Thyroid gland (tissue), 4 donors: ENCODE measurements around the gene SMIM24. TPM values are rescaled to one million over a fixed set of nuclear protein-coding genes. Genes with fewer than 3 reads are reported as not detected.
"Not testable (repeated sequence)": the region's sequence is repeated elsewhere in the genome, so short reads cannot be mapped to it uniquely, and the experiment has no call there.

ENCODE experiments used
- DNase-seq, 2 donors: peaks; one replicate each; pipeline ENCODE4 v3.0.0-alpha.2; 2019
- H3K27ac ChIP-seq, 3 donors: fragments of 200-600 bp; sonication (generic); 1 replicate in 2 of 3; 2 replicates in 1 of 3; pipeline ENCODE4 v1.5.1; 2016 to 2019; ENCODE audit warnings: mild to moderate bottlenecking in 1 of 3, moderate library complexity in 1 of 3
- H3K27me3 ChIP-seq: fragments of 200-600 bp; sonication (generic); one replicate; pipeline ENCODE4 v1.5.1; 2019
- H3K36me3 ChIP-seq, 2 donors: fragments of 200-600 bp; sonication (generic); one replicate each; pipeline ENCODE4 v1.5.1; 2016 to 2019
- H3K4me1 ChIP-seq, 2 donors: fragments of 200-600 bp; sonication (generic); one replicate each; pipeline ENCODE4 v1.5.1; 2017 to 2019
- H3K4me3 ChIP-seq, 3 donors: fragments of 200-600 bp; sonication (generic); replicated peaks in 1 of 3; 1 replicate in 2 of 3; 2 replicates in 1 of 3; pipeline ENCODE4 v1.5.1; 2016; ENCODE audit warnings: mild to moderate bottlenecking in 1 of 3
- H3K9me3 ChIP-seq: fragments of 200-600 bp; sonication (generic); one replicate; pipeline ENCODE4 v1.5.1; 2017
- POLR2A ChIP-seq, 2 donors: fragments of 450-650 bp; IDR thresholded peaks; one replicate each; pipeline ENCODE4 v1.6.1; 2017; ENCODE audit warnings: antibody characterized with exemption in 2 of 2, mild to moderate bottlenecking in 2 of 2, moderate library complexity in 1 of 2
- WGBS, 2 donors: methylation state at CpG; one replicate each; pipeline ENCODE4 v1.1.5; 2017; 5-methylcytosine and 5-hydroxymethylcytosine counted together
- intact Hi-C: fragments of 100-400 bp; cut with DNase I; formaldehyde crosslinking; loops from one replicate; pipeline ENCODE4 v1.15.1; 2023
- total RNA-seq, 4 donors: library from RNA; depleted of rRNA; stranded (reverse); fragments of >200 nt; gene quantifications; one replicate each; pipeline ENCODE4 v1.2.3, GENCODE V29; 2016
- TF ChIP-seq, protein P1 (sequence below), 6 experiments: fragments of 200-600 bp in 3 of 6; fragments of 450-650 bp in 3 of 6; sonication (generic) in 3 of 6; IDR thresholded peaks; one replicate each; pipeline ENCODE4 v1.5.1; 2016 to 2019; ENCODE audit warnings: antibody characterized with exemption in 6 of 6, mild to moderate bottlenecking in 2 of 6, inconsistent platforms in 1 of 6, moderate library complexity in 1 of 6

Gene SMIM24
- total RNA-seq, 4 donors from 2014 or later: not detected

DNA sequence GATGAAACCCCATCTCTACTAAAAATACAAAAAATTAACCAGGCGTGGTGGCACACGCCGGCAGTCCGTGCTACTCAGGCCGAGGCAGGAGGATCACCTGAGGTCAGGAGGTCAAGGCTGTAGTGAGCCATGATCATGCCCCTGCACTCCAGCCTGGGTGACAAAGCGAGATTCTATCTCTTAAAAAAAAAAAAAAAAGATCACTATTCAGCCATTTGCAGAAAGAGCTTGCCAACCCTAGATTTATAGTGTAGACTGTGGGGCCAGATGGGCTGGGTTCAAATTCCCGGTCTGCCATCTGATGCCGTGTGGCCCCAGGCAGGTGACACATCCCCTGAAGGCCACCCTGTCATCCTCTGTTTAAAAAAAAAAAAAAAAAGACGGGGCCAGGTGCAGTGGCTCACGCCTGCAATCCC, 28.9 kb downstream of the SMIM24 start:
- peaks cover 50 to 61% of the 10 kb centered on the region in 2 donors for H3K36me3 ChIP-seq
- H3K27ac ChIP-seq: peak overlapping the region; percentile 50 to 71 (median 63)
- H3K9me3 ChIP-seq: no peaks in the 10 kb centered on the region
- DNase-seq: no peak
- H3K4me1 ChIP-seq: peaks cover 0 to 13% of the 10 kb centered on the region in 2 donors
- no peaks in the 10 kb centered on the region for H3K27me3 ChIP-seq
- WGBS, 2 donors: 84 to 89% methylated on average over 10 of the region's 10 CpGs
- intact Hi-C loops: no loop called here
- TF ChIP-seq, protein P1, sequence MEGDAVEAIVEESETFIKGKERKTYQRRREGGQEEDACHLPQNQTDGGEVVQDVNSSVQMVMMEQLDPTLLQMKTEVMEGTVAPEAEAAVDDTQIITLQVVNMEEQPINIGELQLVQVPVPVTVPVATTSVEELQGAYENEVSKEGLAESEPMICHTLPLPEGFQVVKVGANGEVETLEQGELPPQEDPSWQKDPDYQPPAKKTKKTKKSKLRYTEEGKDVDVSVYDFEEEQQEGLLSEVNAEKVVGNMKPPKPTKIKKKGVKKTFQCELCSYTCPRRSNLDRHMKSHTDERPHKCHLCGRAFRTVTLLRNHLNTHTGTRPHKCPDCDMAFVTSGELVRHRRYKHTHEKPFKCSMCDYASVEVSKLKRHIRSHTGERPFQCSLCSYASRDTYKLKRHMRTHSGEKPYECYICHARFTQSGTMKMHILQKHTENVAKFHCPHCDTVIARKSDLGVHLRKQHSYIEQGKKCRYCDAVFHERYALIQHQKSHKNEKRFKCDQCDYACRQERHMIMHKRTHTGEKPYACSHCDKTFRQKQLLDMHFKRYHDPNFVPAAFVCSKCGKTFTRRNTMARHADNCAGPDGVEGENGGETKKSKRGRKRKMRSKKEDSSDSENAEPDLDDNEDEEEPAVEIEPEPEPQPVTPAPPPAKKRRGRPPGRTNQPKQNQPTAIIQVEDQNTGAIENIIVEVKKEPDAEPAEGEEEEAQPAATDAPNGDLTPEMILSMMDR (IDR thresholded peaks at IDR 0.05): no peak
- TF ChIP-seq POLR2A (IDR thresholded peaks at IDR 0.05): no peak
- no peak overlapping the region for H3K4me3 ChIP-seq

DNA sequence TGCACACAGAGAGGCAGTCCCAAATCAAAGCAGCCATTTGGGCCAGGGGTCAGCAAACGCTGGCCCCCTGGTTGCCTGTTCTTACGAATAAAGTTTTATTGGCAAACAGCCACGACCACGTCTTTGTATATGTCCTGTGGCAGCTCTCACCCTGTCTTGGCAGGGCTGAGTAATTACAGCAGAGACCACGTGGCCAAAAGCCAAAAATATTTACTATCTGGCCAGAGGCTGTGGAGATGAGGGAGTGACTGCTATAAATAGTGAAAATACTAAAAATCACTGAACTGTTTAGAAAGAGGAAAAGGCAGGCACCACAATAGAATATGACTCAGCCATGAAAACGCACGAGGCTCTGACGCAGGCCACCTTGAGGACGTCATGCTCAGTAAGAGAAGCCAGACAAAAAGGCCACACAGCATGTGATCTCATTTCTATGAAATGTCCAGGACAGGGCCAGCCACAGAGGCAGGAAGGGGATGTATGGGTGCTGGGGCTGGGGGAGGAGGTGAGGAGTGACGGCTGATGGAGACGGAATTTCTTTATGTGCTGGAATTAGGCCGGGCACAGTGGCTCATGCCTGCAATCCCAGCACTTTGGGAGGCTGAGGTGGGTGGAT, 29.4 kb downstream of the SMIM24 start:
- H3K27ac ChIP-seq: peak overlapping the region; percentile 50 to 71 (median 63)
- H3K27me3 ChIP-seq: no peaks in the 10 kb centered on the region
- TF ChIP-seq, protein P1 (IDR thresholded peaks at IDR 0.05): no peak
- no peak for TF ChIP-seq POLR2A (IDR thresholded peaks at IDR 0.05)
- H3K4me1 ChIP-seq: peaks cover 0 to 13% of the 10 kb centered on the region in 2 donors
- peaks cover 46 to 60% of the 10 kb centered on the region in 2 donors for H3K36me3 ChIP-seq
- peak in 1 of 2 donors; percentile 37 for DNase-seq
- no peaks in the 10 kb centered on the region for H3K9me3 ChIP-seq
- no peak overlapping the region for H3K4me3 ChIP-seq
- 57 to 63% methylated on average over 12 of the region's 12 CpGs for WGBS, 2 donors
- intact Hi-C loops: no loop called here

DNA sequence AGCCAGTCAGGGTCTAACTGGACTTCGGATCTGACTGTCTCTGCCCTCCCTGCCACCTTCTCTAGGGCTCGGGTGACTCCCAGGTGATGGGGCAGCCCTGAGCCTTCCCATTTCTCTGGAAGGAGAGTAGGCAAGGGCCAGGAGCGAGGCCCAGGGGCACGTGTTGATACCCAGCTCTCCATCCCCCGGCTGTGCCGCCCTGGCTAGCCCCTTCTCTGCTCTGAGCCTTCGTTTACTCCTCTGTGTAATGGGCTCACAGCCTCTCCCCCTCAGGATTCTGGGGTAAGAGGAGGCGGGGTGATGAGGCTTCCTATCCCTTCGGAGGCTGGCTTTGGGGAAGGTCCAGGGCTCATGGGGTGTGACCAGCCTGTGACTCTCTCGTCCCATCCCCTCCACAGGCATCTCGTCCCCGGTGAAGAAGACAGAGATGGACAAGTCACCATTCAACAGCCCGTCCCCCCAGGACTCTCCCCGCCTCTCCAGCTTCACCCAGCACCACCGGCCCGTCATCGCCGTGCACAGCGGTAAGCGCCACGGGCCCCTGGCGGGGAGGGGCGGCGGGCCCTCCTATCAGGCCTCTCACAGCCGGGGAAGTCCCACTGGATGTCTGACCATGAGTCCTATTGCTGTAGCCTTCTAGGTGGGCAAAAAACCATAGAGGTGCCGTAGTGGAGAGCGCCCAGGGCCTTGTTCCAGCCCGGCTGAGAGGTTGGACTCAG, 31.6 kb downstream of the SMIM24 start:
- TF ChIP-seq, protein P1 (IDR thresholded peaks at IDR 0.05): no peak
- TF ChIP-seq POLR2A (IDR thresholded peaks at IDR 0.05): no peak
- no peak for DNase-seq
- intact Hi-C loops: no loop called here
- H3K4me3 ChIP-seq: no peak overlapping the region
- 94 to 96% methylated on average over 27 to 28 of the region's 28 CpGs for WGBS, 2 donors
- peak overlapping the region in 1 of 3 donors; percentile 24 for H3K27ac ChIP-seq
- H3K36me3 ChIP-seq: peaks cover 40 to 53% of the 10 kb centered on the region in 2 donors
- H3K27me3 ChIP-seq: no peaks in the 10 kb centered on the region
- no peaks in the 10 kb centered on the region for H3K9me3 ChIP-seq
- peaks cover 0 to 30% of the 10 kb centered on the region in 2 donors for H3K4me1 ChIP-seq

DNA sequence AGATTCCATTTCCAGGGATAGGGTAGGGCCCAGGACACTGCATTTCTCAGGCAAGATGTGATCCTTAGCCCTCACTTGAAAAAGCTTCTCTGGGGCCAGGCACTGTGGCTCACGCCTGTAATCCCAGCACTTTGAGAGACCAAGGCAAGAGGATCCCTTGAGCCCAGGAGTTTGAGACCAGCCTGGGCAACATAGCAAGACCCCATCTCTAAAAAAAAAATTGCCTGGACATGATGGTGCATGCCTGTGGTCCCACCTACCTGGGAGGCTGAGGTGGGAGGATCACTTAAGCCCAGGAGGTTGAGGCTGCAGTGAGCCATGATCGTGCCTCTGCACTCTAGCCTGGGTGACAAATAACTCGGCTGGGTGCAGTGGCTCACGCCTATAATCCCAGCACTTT, 33.7 kb downstream of the SMIM24 start:
- H3K27me3 ChIP-seq, H3K4me3 ChIP-seq, intact Hi-C loops, DNase-seq, H3K9me3 ChIP-seq, H3K27ac ChIP-seq: not testable (repeated sequence)
- Histone ChIP-seq H3K4me1 (peaks cover 0 to 39% of the 10 kb centered on the region in 2 donors), H3K36me3 (peaks cover 22 to 35% of the 10 kb centered on the region in 2 donors)
- WGBS, 2 donors: 95 to 100% methylated on average over 2 to 4 of the region's 4 CpGs

DNA sequence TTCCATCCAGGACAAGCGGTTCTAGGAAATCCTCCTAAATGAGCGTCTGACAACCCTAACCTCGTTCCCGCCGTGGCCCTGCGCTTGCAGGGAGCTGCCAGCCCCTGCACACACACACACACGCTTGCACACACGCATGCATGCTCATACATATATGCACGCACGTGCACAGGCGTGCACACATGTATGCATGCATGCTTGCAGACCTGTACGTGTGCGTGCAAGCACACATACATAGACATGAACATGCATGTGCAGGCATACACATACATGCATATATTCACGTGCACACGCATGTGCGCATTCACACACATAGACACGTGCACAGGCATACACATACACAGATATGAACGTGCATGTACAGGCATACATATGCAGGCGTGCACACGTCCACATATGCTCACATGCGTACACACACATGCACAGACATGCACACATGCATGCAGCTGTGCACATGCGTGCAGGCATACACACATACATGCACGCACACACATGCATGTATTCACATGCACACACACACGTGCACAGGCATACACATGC, 35.6 kb downstream of the SMIM24 start:
- intact Hi-C loops: no loop called here
- H3K27me3 ChIP-seq: no peaks in the 10 kb centered on the region
- no peak overlapping the region for H3K4me3 ChIP-seq
- H3K4me1 ChIP-seq: peaks cover 0 to 34% of the 10 kb centered on the region in 2 donors
- no peaks in the 10 kb centered on the region for H3K9me3 ChIP-seq
- no peak for TF ChIP-seq POLR2A (IDR thresholded peaks at IDR 0.05)
- TF ChIP-seq, protein P1 (IDR thresholded peaks at IDR 0.05): no peak
- peaks cover 25 to 27% of the 10 kb centered on the region in 2 donors for H3K36me3 ChIP-seq
- H3K27ac ChIP-seq: no peak overlapping the region
- no peak for DNase-seq
- WGBS, 2 donors: 78 to 89% methylated on average over 23 to 24 of the region's 24 CpGs
